Measurements from ENCODE around the gene ARNT2.

- TF ChIP-seq CTCF (IDR thresholded peaks at IDR 0.05): no peak
- no peak for TF ChIP-seq ZFX (IDR thresholded peaks at IDR 0.05; ENCODE audit: borderline replicate concordance)
Measured at GRCh38 chr15:80630981-80631380, 226.8 kb downstream of the ARNT2 start.

All from 22Rv1 (cell line).